HG03139 (cell line): ENCODE measurements around the gene SATB2.

Experiments
- ATAC-seq: cut with Tn5 transposase; IDR thresholded peaks from one replicate; pipeline ENCODE4 v1.9.1; 2021; ENCODE audit not compliant: unreplicated experiment

Gene SATB2

GRCh38 chr2:199457147-199458008, at the start of gene SATB2:
Gene SATB2, minus strand, starts transcription at chr2:199457939. Its CDS starts 1,902 bp downstream, at chr2:199456037.
- ATAC-seq = no peak

GRCh38 chr2:199505755-199506403, 48.1 kb upstream of the SATB2 start:
- ATAC-seq = no peak

- ATAC-seq = no peak
Observed at GRCh38 chr2:199503148-199503547, 45.4 kb upstream of the SATB2 start.

GRCh38 chr2:199499005-199499404, 41.3 kb upstream of the SATB2 start:
- no peak for ATAC-seq

- ATAC-seq = no peak
Observed at GRCh38 chr2:199495147-199495546, 37.4 kb upstream of the SATB2 start.

- no peak for ATAC-seq
Observed at GRCh38 chr2:199490049-199490448, 32.3 kb upstream of the SATB2 start.

- no peak for ATAC-seq
Observed at GRCh38 chr2:199488772-199489400, 31.1 kb upstream of the SATB2 start.

- ATAC-seq = no peak
Observed at GRCh38 chr2:199485732-199486335, 28.1 kb upstream of the SATB2 start.

GRCh38 chr2:199484927-199485326, 27.2 kb upstream of the SATB2 start:
- ATAC-seq = no peak

GRCh38 chr2:199480966-199481365, 23.2 kb upstream of the SATB2 start:
- ATAC-seq = no peak

- no peak for ATAC-seq
Observed at GRCh38 chr2:199477277-199477834, 19.6 kb upstream of the SATB2 start.

GRCh38 chr2:199471443-199472057, 13.8 kb upstream of the SATB2 start:
- peak; percentile 91 for ATAC-seq

- ATAC-seq = no peak
Observed at GRCh38 chr2:199470672-199471442, 13.1 kb upstream of the SATB2 start.

GRCh38 chr2:199470361-199470671, 12.6 kb upstream of the SATB2 start:
- ATAC-seq = no peak

- no peak for ATAC-seq
Observed at GRCh38 chr2:199469514-199470360, 12.0 kb upstream of the SATB2 start.

- ATAC-seq = no peak
Observed at GRCh38 chr2:199468561-199469513, 11.1 kb upstream of the SATB2 start.

- no peak for ATAC-seq
Observed at GRCh38 chr2:199467066-199467822, 9.5 kb upstream of the SATB2 start.
